ENCODE results near the gene PUSL1.

The PUSL1 gene

DNA sequence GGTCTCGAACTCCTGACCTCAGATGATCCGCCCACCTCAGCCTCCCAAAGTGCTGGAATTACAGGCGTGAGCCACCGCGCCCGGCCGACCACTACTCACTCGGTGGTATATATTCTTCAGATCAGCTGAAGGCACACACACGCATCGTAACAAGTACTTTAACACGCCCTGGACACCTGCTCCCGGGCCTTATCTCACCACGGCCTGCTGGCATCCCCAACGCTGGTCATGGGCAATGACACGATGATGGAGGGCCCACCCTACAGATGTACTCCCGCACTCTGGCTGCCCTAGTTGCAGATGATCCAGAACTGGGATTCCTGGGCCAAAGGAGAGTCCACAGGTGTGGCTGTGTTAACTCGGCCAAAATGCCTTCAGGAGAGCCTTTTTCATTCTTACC, 46.3 kb upstream of the PUSL1 start:
- Histone ChIP-seq H3K36me3 (ENCODE audit: control insufficient read depth in 2 of 2, insufficient read depth in 1 of 2, low read length in 2 of 2) (peaks cover 3 to 89% of the 10 kb centered on the region in 2 experiments; a peak in 2 of 3 replicates), H3K9me3 (ENCODE audit: control insufficient read depth, insufficient read depth, low read depth, low read length) (no peaks in the 10 kb centered on the region), H3K4me3 (ENCODE audit: low read depth, low read length) (no peak overlapping the region), H3K4me1 (ENCODE audit: control insufficient read depth, insufficient read depth, low read length) (no peaks in the 10 kb centered on the region), H3K27ac (ENCODE audit: extremely low read depth, low read depth, low read length) (no peak overlapping the region)
- TF ChIP-seq ZNF549 (tag by site-specific recombination; IDR thresholded peaks at IDR 0.05) (no peak), ZNF223 (tag by site-specific recombination; IDR thresholded peaks at IDR 0.05) (no peak), ZNF24 (tag by site-specific recombination; IDR thresholded peaks at IDR 0.05) (no peak), GLIS2 (tag by site-specific recombination; IDR thresholded peaks at IDR 0.05) (no peak), ZNF473 (tag by site-specific recombination; IDR thresholded peaks at IDR 0.05) (no peak), ZNF433 (tag by site-specific recombination; IDR thresholded peaks at IDR 0.05; ENCODE audit: low read depth) (no peak), ZNF624 (tag by site-specific recombination; IDR thresholded peaks at IDR 0.05) (no peak)
- TF ChIP-seq, protein P1, sequence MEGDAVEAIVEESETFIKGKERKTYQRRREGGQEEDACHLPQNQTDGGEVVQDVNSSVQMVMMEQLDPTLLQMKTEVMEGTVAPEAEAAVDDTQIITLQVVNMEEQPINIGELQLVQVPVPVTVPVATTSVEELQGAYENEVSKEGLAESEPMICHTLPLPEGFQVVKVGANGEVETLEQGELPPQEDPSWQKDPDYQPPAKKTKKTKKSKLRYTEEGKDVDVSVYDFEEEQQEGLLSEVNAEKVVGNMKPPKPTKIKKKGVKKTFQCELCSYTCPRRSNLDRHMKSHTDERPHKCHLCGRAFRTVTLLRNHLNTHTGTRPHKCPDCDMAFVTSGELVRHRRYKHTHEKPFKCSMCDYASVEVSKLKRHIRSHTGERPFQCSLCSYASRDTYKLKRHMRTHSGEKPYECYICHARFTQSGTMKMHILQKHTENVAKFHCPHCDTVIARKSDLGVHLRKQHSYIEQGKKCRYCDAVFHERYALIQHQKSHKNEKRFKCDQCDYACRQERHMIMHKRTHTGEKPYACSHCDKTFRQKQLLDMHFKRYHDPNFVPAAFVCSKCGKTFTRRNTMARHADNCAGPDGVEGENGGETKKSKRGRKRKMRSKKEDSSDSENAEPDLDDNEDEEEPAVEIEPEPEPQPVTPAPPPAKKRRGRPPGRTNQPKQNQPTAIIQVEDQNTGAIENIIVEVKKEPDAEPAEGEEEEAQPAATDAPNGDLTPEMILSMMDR (tag by site-specific recombination; IDR thresholded peaks at IDR 0.05), result no peak
- CTCF ChIA-PET, result no interaction called here
- POLR2A ChIA-PET, result interaction anchor here (1.0 kb wide), 1 partner anchor 11 kb away, joined by 3 read pairs; the partner anchor contains the start of gene UBE2J2

DNA sequence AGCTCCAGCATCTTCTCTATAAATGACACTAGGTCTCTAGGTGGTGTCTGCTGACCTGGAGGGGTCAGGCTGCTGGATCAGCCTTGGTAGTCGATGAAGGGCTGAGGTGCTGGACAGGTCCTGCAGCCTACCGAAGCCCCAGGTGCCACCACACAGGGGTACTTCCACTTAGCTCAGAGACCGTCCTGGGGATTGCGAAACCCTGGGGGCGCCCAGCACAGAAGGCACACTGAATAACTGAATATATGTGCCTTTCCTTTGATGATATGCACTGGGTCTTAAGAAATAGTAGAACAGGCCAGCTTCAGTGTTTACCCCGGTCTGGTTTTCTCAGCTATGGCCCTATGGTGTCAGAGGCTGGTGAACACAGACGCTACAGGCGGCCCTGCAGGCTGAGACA, 45.6 kb upstream of the PUSL1 start:
- no peaks in the 10 kb centered on the region for H3K4me1 ChIP-seq (ENCODE audit: control insufficient read depth, insufficient read depth, low read length)
- no peak for TF ChIP-seq ZNF560 (tag by site-specific recombination; IDR thresholded peaks at IDR 0.05; ENCODE audit: borderline replicate concordance)
- TF ChIP-seq ZNF596 (tag by site-specific recombination; IDR thresholded peaks at IDR 0.05), result no peak
- no peak for TF ChIP-seq ZNF114 (tag by site-specific recombination; IDR thresholded peaks at IDR 0.05)
- TF ChIP-seq GLI2 (tag by site-specific recombination; IDR thresholded peaks at IDR 0.05; ENCODE audit: borderline replicate concordance, low read depth), result no peak
- no peak for TF ChIP-seq ZNF155 (tag by site-specific recombination; IDR thresholded peaks at IDR 0.05)
- no peak for TF ChIP-seq KLF16 (tag by site-specific recombination; IDR thresholded peaks at IDR 0.05)
- no peak for TF ChIP-seq ZBTB17 (tag by site-specific recombination; IDR thresholded peaks at IDR 0.05)
- TF ChIP-seq ZNF768 (tag by site-specific recombination; IDR thresholded peaks at IDR 0.05), result no peak
- TF ChIP-seq HOXD13 (CRISPR knock-in tag; IDR thresholded peaks at IDR 0.05; ENCODE audit: borderline replicate concordance), result no peak
- TF ChIP-seq ZNF76 (tag by site-specific recombination; IDR thresholded peaks at IDR 0.05; ENCODE audit: borderline replicate concordance, low read depth), result no peak
- TF ChIP-seq, protein P2, sequence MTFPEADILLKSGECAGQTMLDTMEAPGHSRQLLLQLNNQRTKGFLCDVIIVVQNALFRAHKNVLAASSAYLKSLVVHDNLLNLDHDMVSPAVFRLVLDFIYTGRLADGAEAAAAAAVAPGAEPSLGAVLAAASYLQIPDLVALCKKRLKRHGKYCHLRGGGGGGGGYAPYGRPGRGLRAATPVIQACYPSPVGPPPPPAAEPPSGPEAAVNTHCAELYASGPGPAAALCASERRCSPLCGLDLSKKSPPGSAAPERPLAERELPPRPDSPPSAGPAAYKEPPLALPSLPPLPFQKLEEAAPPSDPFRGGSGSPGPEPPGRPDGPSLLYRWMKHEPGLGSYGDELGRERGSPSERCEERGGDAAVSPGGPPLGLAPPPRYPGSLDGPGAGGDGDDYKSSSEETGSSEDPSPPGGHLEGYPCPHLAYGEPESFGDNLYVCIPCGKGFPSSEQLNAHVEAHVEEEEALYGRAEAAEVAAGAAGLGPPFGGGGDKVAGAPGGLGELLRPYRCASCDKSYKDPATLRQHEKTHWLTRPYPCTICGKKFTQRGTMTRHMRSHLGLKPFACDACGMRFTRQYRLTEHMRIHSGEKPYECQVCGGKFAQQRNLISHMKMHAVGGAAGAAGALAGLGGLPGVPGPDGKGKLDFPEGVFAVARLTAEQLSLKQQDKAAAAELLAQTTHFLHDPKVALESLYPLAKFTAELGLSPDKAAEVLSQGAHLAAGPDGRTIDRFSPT (tag by site-specific recombination; IDR thresholded peaks at IDR 0.05), result no peak
- TF ChIP-seq ZNF629 (tag by site-specific recombination; IDR thresholded peaks at IDR 0.05), result no peak
- peaks cover 3 to 91% of the 10 kb centered on the region in 2 experiments; a peak in 2 of 3 replicates for H3K36me3 ChIP-seq (ENCODE audit: control insufficient read depth in 2 of 2, insufficient read depth in 1 of 2, low read length in 2 of 2)
- H3K4me3 ChIP-seq (ENCODE audit: low read depth, low read length), result no peak overlapping the region
- H3K27ac ChIP-seq (ENCODE audit: extremely low read depth, low read depth, low read length), result no peak overlapping the region
- ChIA-PET CTCF (interaction anchor here (2.6 kb wide), 1 partner anchor 12 kb away, joined by 12 read pairs; no protein-coding TSS in a partner anchor), POLR2A (interaction anchor here (1.3 kb wide), 1 partner anchor 106 kb away, joined by 3 read pairs; no protein-coding TSS in a partner anchor)
- no peaks in the 10 kb centered on the region for H3K9me3 ChIP-seq (ENCODE audit: control insufficient read depth, insufficient read depth, low read depth, low read length)

Measured in HEK293 (cell line).